Fibroblast of mammary gland (primary cell): Measurements from ENCODE around the gene MUS81.

Source experiments
- DNase-seq: peaks from one replicate; pipeline ENCODE4 v3.0.0-alpha.2; 2010; ENCODE audit warnings: low read depth
- H3K4me3 ChIP-seq: 2 replicates; pipeline ENCODE4 v1.5.1; 2011; ENCODE audit warnings: low read depth, mild to moderate bottlenecking, low read length, moderate library complexity; ENCODE audit not compliant: control insufficient read depth
- CTCF ChIP-seq: conservative IDR thresholded peaks from 2 replicates; pipeline ENCODE4 v1.5.1; 2011; ENCODE audit warnings: low read depth, low read length, inconsistent platforms; ENCODE audit not compliant: control insufficient read depth, insufficient read depth

Gene MUS81

DNA sequence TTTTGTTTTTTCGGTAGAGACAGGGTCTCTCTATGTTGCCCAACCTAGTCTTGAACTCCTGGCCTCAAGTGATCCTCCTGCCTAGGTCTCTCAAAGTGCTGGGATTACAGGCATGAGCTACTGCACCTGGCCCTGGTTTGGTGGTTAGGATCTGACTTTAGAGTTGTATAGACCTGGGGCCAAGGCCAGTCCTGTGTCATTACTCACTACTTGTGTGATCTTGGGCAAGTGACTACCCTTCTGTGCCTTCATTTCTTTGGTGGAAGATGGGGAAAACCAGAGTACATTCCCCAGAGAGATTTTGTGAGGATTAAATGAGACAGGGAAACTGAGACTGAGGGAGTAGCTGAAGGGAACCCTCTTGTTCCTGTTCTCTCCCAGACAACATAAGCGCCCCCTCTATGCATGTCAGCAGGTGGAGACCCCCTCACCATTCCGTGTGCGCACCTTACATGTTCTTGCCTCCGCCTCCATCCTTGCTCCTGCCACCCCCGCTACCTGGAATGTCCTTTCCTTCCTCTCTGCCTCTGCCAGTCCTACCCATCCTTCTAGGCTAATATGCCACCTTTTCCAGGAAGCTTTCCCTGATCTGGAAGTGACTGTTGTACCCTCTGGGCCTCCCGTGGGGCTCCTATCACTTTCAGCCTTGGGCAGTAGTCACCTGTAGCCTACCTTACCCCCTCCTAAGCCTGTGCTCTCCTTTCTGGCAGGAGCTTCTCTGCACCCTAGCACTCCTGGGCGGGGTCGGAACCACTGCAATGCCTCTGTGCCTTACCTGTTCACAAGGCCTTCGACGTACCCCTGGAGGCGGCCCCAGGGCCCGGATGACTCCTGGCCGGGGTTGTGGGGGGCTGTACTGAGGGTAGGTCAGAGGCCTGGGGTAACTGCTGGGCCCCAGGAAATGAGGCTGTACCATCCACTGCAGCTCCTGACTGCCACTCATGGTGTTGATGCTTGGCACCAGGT is 36.1 kb downstream of the MUS81 start:
- peak overlapping the region; percentile 92 for H3K4me3 ChIP-seq
- DNase-seq, result no peak
- no peak for TF ChIP-seq CTCF

DNA sequence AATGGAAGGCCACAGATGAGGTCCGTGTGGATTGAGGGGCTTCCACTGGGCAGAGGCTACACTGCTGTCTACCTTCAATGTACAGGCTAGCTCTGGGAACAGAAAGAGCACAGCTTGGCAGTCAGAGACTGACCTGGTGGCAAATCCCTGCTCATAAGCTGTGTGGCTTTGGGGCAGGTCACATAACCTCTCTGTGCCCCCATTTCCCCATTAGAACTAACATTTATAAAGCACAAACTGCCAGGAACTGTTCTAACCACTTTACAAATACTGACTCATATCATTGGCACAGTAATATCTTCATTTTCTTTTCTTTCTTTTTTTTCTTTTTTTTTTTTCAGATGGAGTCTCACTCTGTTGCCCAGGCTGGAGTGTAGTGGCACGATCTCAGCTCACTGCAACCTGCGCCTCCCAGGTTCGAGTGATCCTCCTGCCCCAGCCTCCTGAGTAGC is 36.8 kb downstream of the MUS81 start:
- no peak for TF ChIP-seq CTCF
- DNase-seq, result no peak
- peak overlapping the region; percentile 92 for H3K4me3 ChIP-seq

- TF ChIP-seq CTCF, result no peak
- H3K4me3 ChIP-seq, result peak overlapping the region; percentile 92
Observed at GRCh38 chr11:65898656-65899355, 38.6 kb downstream of the MUS81 start.

DNA sequence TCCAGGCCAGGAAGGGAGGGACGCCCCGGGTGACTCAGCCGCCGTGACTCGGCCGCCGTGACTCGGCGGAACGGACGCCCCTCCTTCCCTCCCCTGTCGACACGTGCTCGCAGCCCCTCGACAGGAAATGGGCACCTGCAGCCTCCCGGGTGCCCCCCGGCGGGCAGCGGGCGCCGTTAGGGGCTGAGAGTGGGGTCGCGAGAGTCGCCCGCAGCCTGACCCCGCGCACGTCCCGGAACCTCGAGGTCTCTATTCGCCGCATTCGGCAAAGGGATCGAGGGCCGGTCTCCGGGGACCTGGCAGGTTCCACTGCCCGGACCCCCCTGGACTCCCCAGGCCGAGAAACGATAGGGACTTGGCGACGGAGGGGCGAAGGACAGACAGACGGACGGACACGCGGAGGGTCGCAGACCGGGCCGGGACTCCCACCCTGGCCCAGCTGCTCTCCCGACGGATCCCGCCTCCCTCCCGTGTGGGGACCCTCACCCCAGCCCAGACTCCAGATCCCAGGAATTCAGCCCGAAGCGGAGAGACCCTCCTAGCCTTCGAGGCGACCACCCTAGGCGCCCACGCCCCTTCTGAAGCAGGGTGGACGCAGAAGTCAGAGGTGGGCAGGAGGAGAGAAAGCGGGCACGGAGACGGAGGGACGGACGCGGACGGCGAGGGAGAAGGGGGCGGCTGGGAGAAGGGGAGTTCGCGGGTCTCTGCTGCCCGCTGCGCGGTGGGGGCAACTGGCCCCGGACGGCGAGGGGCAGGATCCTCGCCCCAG is 39.3 kb downstream of the MUS81 start:
- TF ChIP-seq CTCF, result no peak
- H3K4me3 ChIP-seq, result peak overlapping the region; percentile 92
- DNase-seq, result peak; percentile 72

More at GRCh38 chr11:65898656-65899355, 38.6 kb downstream of the MUS81 start:
- no peak for DNase-seq

DNA sequence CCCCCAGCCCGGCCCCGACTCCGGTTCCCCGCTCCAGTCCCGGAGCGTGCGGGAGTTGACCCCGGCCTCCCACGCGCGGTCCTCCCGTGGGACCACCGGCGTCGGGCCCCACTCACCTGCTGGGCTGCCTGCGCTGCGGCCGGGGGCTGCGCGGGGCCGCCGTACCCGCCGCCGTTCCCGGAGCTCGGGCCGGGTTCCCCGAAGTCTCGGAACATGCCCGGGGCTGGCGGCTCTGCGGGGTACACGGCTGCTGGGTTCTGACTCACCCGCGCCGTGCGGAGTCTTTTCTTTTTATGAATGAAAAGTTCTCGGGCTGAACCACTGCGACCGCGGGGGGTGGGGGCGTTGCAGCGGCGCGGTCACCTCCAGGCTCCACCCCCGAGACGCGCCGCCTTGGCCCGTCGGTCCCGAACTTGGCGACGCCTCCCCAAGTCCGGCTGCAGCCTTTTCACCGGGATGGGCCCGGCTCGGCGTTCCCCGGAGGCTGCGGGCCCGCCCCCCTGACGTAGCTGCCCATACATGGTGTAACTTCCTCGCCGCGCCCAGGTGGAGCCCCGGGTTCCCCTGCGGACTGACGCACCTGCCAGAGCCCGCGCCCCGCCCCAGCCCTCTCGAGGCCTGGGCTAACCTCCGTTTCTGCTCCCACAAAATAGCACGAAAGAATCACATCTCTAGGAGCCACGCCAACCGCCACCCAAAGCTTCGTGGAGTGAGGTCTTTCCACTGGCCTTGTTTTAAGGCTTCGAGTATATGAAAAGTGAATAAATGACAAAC is 40.1 kb downstream of the MUS81 start, which contains the start of gene FOSL1:
Gene FOSL1 (minus strand): TSS at position 264 of the 774 bp plus-strand sequence. CDS start 49 bp downstream, at position 215.
- TF ChIP-seq CTCF, result no peak
- peak; percentile 95 for DNase-seq
- H3K4me3 ChIP-seq, result peak within 1 kb of the TSS; percentile 92

DNA sequence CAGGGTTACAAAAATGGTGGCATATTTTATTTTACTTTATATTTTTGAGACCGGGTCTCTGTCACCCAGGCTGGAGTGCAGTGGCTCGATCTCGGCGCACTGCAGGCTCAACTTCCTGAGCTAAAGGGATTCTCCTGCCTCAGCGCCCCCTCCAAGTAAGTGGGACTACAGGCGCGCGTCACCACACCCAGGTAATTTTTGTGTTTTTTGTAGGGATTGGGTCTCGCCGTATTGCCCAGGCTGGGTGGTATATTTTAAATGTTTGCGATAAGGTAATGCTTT is 40.6 kb downstream of the MUS81 start:
- no peak for TF ChIP-seq CTCF
- H3K4me3 ChIP-seq, result no peak overlapping the region
- no peak for DNase-seq
